HUES6 (cell line): ENCODE measurements around the gene ST7.
"Not testable (repeated sequence)": the region's sequence is repeated elsewhere in the genome, so short reads cannot be mapped to it uniquely, and the experiment has no call there.

Experiments
- H3K27ac ChIP-seq: 2 replicates; pipeline ENCODE4 v1.7.0; 2013; ENCODE audit warnings: low read depth, mild to moderate bottlenecking, low read length, inconsistent platforms
- H3K27me3 ChIP-seq: 2 replicates; pipeline ENCODE4 v1.6.1; 2013; ENCODE audit warnings: low read length; ENCODE audit not compliant: control insufficient read depth, insufficient read depth
- H3K36me3 ChIP-seq: 2 replicates; pipeline ENCODE4 v1.6.1; 2013; ENCODE audit warnings: low read length; ENCODE audit not compliant: control insufficient read depth, insufficient read depth
- H3K4me1 ChIP-seq: 2 replicates; pipeline ENCODE4 v1.6.1; 2013; ENCODE audit warnings: low read length; ENCODE audit not compliant: control insufficient read depth, insufficient read depth
- H3K4me3 ChIP-seq: 2 replicates; pipeline ENCODE4 v1.5.1; 2013; ENCODE audit warnings: low read depth, low read length
- H3K9ac ChIP-seq: one replicate; pipeline ENCODE4 v1.6.1; 2013; ENCODE audit warnings: mild to moderate bottlenecking, low read length
- H3K9me3 ChIP-seq: 2 replicates; pipeline ENCODE4 v1.6.1; 2013; ENCODE audit warnings: low read depth, low read length; ENCODE audit not compliant: control insufficient read depth, insufficient read depth

The ST7 gene

GRCh38 chr7:117117172-117117571 lies 163.9 kb downstream of the ST7 start:
- Histone ChIP-seq H3K27me3 (no peaks in the 10 kb centered on the region), H3K4me3 (no peak overlapping the region), H3K4me1 (peaks cover 5% of the 10 kb centered on the region), H3K9ac (no peak overlapping the region), H3K9me3 (no peaks in the 10 kb centered on the region), H3K36me3 (no peaks in the 10 kb centered on the region), H3K27ac (no peak overlapping the region)

- no peaks in the 10 kb centered on the region for H3K27me3 ChIP-seq
- H3K4me1 ChIP-seq = peaks cover 5% of the 10 kb centered on the region
- H3K9ac ChIP-seq = no peak overlapping the region
- no peak overlapping the region for H3K4me3 ChIP-seq
- no peak overlapping the region for H3K27ac ChIP-seq
- H3K36me3 ChIP-seq = no peaks in the 10 kb centered on the region
- no peaks in the 10 kb centered on the region for H3K9me3 ChIP-seq
Measured at GRCh38 chr7:117118579-117119180, 165.4 kb downstream of the ST7 start.

GRCh38 chr7:117119192-117119924 lies 166.1 kb downstream of the ST7 start:
- Histone ChIP-seq H3K4me1 (peaks cover 5% of the 10 kb centered on the region), H3K36me3 (no peaks in the 10 kb centered on the region), H3K4me3 (no peak overlapping the region), H3K27ac (no peak overlapping the region), H3K27me3 (no peaks in the 10 kb centered on the region), H3K9ac (no peak overlapping the region), H3K9me3 (no peaks in the 10 kb centered on the region)

- not testable (repeated sequence) for H3K9me3 ChIP-seq, H3K9ac ChIP-seq, H3K4me1 ChIP-seq, H3K4me3 ChIP-seq, H3K36me3 ChIP-seq, H3K27me3 ChIP-seq, H3K27ac ChIP-seq
Measured at GRCh38 chr7:117120321-117120720, 167.0 kb downstream of the ST7 start.

- H3K4me1 ChIP-seq = peaks cover 21% of the 10 kb centered on the region
- not testable (repeated sequence) for H3K9me3 ChIP-seq, H3K9ac ChIP-seq, H3K36me3 ChIP-seq, H3K27me3 ChIP-seq, H3K4me3 ChIP-seq, H3K27ac ChIP-seq
Measured at GRCh38 chr7:117122036-117122435, 168.7 kb downstream of the ST7 start.

GRCh38 chr7:117122536-117122935 lies 169.2 kb downstream of the ST7 start:
- Histone ChIP-seq H3K9ac (no peak overlapping the region), H3K4me3 (no peak overlapping the region), H3K27ac (no peak overlapping the region), H3K36me3 (no peaks in the 10 kb centered on the region), H3K4me1 (peaks cover 23% of the 10 kb centered on the region), H3K9me3 (no peaks in the 10 kb centered on the region), H3K27me3 (no peaks in the 10 kb centered on the region)

- Histone ChIP-seq H3K9me3 (no peaks in the 10 kb centered on the region), H3K4me1 (peaks cover 22% of the 10 kb centered on the region), H3K36me3 (no peaks in the 10 kb centered on the region), H3K27ac (no peak overlapping the region), H3K27me3 (no peaks in the 10 kb centered on the region), H3K4me3 (no peak overlapping the region), H3K9ac (no peak overlapping the region)
Measured at GRCh38 chr7:117123311-117123926, 170.1 kb downstream of the ST7 start.

- H3K4me3 ChIP-seq = no peak overlapping the region
- no peak overlapping the region for H3K27ac ChIP-seq
- no peak overlapping the region for H3K9ac ChIP-seq
- H3K9me3 ChIP-seq = no peaks in the 10 kb centered on the region
- H3K36me3 ChIP-seq = no peaks in the 10 kb centered on the region
- peaks cover 18% of the 10 kb centered on the region; the same call in 1 of the 2 replicates for H3K4me1 ChIP-seq
- no peaks in the 10 kb centered on the region for H3K27me3 ChIP-seq
Measured at GRCh38 chr7:117124591-117125220, 171.4 kb downstream of the ST7 start.

- Histone ChIP-seq H3K9me3 (no peaks in the 10 kb centered on the region), H3K27ac (no peak overlapping the region), H3K4me3 (no peak overlapping the region), H3K4me1 (peaks cover 18% of the 10 kb centered on the region; the same call in 1 of the 2 replicates), H3K9ac (no peak overlapping the region), H3K27me3 (no peaks in the 10 kb centered on the region), H3K36me3 (no peaks in the 10 kb centered on the region)
Measured at GRCh38 chr7:117126676-117127075, 173.4 kb downstream of the ST7 start.

- H3K27me3 ChIP-seq = no peaks in the 10 kb centered on the region
- H3K36me3 ChIP-seq = no peaks in the 10 kb centered on the region
- peaks cover 18% of the 10 kb centered on the region; the same call in 1 of the 2 replicates for H3K4me1 ChIP-seq
- H3K27ac ChIP-seq = no peak overlapping the region
- H3K9ac ChIP-seq = no peak overlapping the region
- H3K4me3 ChIP-seq = no peak overlapping the region
- no peaks in the 10 kb centered on the region for H3K9me3 ChIP-seq
Measured at GRCh38 chr7:117127585-117128168, 174.4 kb downstream of the ST7 start.
